NCI-H226 (cell line): ENCODE results near the gene ANKLE2.
"Not testable (repeated sequence)": the region's sequence is repeated elsewhere in the genome, so short reads cannot be mapped to it uniquely, and the experiment has no call there.

ENCODE experiments used
- DNase-seq: peaks from one replicate; pipeline ENCODE4 v3.0.0-alpha.2; 2015

The ANKLE2 gene

GRCh38 chr12:132761032-132761920 lies at the start of gene ANKLE2:
ANKLE2 (minus strand) TSS chr12:132761832; CDS start chr12:132761798, 34 bp downstream.
- DNase-seq: peak; percentile 53

GRCh38 chr12:132809391-132809790 lies 47.8 kb upstream of the ANKLE2 start:
- not testable (repeated sequence) for DNase-seq

DNA sequence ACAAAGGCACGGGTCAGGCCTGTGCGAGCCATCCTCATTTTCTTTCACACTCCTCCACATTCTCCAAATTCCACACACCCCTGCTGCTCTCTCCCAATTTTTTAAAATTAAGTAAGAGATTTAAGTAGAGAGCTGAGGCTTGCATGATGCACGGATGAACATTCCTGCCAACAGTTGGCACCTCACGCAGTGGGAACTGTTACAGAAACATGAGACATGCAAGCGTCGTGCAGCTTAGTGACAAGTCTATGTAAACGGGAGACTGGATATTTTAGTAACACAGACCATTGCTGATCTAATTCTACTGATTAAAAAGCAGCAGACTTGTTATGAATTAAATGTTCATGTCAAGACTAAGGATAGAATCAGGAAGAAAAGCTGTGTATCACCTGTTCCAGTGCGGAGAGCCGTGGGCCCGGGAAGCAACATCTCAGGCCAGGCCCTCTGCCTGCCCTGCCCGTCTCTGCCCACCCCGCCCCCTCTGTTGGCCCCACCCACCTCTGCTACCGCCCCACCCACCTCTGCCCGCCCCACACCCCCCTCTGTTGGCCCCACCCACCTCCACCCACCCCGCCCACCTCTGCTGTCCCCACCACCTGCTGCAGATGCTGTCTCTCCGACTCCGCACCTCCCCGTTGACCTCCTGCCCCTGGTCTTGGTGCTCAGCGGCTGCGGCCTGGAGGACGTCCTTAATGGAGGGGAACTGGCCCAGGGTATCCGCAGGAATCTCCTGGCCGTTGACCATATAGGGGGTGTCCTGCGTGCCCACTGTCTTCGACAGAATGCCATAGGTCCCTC lies 45.9 kb upstream of the ANKLE2 start:
- DNase-seq: no peak

DNA sequence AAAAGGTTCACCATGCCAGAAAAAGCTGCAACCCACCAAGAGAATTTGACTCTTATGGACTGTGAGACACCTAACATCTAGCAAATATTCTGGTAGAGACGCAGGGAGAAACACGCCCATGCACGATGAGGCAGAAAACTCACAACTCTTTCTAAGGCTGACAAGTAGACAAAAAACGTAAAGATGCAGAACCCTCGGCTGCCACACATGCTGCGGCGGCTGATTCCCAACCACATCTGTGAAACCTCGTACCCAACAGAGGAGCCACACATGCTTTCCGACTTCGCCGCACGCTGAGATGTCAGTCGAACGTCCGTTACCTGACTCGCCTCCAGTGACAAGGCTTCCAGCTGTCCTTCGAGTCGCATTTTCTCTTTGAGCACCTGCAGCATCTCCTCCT lies 45.2 kb upstream of the ANKLE2 start:
- no peak for DNase-seq

- DNase-seq: peak; percentile 84
Measured at GRCh38 chr12:132804426-132804861, 42.8 kb upstream of the ANKLE2 start.

GRCh38 chr12:132803888-132804287 lies 42.3 kb upstream of the ANKLE2 start:
- DNase-seq: no peak

DNA sequence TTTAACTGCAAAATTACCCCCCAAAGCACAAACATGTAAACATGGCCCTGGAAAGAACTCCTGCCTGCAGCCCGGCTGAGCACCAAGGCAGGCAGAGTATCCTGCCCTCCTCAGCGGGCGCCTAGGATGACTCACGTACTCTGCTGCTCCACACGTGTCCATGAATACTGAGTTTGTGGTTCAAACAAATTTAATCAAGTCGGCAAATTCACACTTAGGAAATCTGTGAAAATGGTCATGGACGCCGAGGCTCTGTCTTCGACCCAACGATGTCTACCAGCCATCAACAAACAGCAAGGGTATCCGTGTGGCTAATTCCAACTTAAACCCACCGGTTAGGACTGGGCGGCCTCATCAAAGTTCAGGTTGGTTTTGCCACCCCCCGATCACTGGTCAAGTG lies 41.5 kb upstream of the ANKLE2 start:
- no peak for DNase-seq

DNA sequence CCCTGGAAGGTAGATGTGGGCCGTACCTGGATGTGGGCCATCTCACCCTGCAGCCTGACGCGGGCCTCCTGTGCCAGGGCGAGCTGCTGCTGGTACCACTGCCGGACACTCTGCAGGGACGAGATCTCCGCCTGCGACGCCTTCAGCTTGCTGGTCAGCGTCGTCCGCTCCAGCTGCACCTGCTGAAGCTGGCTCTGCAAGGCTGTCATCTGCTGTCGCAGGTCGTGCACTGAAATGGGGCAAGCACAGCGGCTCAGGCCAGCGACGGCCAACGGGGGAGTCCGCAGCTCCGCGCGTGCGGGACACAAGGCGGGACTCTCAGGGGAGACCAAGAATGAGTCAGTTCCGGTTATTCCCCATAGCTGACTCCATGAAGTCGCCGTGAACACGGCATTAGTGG lies 40.1 kb upstream of the ANKLE2 start:
- no peak for DNase-seq

DNA sequence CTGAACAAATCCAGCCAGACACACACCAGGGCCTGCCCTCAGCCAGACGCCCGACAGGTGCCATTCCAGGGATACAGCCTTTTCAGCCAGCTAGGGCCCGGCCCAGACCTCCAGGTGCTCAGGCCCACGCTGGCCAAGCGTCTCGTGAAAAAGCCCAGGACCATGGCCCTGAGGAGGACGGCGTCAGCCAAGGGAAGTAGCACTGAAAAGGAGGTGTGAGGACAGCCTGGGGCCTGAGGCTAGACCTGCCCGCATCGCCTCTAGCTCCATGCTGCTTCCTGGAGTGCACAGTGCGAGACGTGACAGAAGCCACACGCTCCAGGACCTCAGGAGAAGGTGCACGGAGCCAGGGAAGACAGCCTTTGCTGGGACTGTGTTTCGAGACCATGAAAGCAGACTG lies 37.2 kb upstream of the ANKLE2 start:
- DNase-seq: no peak

DNA sequence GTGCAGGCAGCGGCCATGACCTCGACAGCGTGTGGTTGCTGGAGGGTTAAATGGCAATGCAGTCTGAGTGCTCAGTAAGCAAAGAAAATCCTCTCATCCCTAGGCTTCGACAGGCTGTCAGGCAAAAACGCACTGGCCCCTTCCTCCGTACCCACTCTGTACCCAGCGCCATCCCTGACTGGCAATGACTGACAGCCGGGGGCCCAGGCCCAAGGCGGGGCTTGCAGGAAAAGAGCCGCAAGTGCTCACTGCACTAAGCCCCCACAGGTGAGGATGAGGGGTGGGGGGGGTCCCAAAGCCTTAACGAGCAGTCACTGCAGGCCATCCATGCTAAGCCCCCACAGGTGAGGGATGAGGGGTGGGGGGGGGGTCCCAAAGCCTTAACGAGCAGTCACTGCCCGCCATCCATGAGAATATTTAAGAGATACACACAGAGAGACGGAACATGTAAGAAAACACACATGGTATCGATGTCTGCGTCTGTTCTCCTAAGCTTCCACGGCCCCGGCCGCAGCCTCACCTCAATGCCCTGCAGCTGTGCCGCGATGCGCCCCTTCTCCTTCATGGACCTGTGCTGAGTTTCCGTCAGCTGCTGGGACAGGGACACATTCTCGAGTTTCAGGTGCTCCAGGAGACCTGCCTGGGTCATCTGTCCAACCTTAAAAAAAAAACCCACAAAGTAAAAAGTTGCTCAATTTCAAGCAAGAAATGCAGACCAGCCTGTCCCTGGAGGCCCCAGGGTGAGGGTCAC lies 36.4 kb upstream of the ANKLE2 start:
- no peak for DNase-seq

DNA sequence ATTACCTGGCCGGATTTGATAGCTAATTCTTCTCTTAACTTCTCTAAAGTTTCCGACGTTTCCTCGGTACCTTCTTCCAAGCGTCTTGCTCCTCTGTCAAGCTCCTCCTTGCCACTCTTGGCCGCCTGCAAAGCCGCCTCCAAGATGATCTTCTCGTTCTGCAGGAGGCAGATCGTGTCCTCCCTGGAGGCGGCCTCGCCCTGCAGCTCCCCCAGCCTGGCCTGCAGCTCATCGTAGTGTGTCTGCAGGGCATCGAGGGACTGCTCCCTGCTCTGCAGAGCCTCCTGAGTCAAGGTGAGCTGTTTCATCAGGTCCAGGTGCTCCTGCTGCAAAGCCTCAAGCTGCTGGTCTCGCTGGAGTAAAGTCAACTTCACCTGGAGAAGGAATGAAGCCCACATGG lies 34.2 kb upstream of the ANKLE2 start:
- DNase-seq: no peak

DNA sequence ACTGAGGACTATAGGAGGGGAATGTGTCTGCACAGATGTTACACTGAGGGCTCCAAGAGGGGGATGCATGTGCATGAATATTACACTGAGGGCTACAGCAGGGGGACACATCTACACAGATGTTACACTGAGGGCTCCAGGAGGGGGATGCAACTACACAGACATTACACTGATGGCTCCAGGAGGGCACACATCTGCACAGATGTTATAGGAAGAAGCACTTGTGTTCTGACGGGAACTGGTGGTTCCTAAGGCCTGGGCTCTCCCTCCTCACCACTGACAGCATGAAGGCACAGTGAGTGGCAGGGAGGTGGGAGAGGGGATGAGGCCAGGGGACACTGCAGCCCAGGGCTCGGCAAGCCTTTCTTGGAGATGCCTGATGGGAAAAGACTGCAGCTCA lies 30.3 kb upstream of the ANKLE2 start:
- not testable (repeated sequence) for DNase-seq

GRCh38 chr12:132789099-132789471 lies 27.5 kb upstream of the ANKLE2 start:
- no peak for DNase-seq

- no peak for DNase-seq
Measured at GRCh38 chr12:132788375-132789098, 26.9 kb upstream of the ANKLE2 start.

DNA sequence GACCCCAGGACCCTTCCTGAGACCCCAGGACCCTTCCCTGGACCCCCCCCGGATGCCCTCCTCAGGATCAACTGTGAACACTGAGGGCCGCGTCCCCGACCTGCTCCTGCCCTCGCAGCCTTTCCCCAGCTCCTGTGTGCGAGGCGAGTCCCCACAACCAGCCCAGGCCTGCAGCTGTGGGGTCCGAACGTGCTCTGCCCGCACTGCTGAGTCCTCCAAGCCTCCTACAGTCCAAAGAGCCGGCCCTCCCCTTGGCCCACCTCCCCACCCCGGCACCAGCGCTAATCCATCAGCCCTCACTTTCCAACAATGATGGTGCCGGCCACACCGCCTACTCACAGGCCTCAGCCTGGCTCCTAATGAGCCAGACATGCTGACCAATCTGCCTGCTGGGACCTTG lies 26.2 kb upstream of the ANKLE2 start:
- DNase-seq: no peak

- no peak for DNase-seq
Measured at GRCh38 chr12:132786192-132786591, 24.6 kb upstream of the ANKLE2 start.

- DNase-seq: no peak
Measured at GRCh38 chr12:132784580-132784979, 22.9 kb upstream of the ANKLE2 start.

DNA sequence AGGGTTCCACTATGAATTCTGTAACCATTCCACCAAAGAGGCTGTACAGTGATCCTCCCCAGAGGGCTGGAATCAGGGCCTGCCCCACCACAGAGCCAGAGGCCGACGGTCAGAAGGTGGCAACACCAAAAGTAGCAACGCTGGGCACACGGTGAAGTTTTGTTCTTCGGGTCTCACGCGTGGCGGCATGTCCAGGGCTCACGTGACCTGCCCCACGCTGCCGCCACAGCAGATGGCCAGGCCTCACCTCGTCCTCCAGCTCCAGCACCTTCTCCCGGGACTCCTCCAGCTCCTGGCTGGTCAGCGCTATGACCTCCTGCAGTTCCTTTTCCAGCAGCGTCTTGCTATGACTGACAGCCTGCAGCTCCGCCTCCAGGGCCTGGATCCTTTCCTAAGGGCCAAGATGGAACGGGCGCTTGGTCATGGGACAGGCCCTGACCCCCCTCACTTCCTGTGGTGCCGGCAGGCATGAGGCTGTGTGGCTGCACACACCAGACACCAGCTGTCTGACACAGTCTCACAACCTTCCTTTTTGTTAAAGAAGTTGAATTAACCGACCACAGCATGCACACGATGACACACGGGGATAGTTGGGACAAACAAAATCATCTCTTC lies 22.4 kb upstream of the ANKLE2 start:
- no peak for DNase-seq

- DNase-seq: no peak
Measured at GRCh38 chr12:132781938-132782337, 20.3 kb upstream of the ANKLE2 start.

DNA sequence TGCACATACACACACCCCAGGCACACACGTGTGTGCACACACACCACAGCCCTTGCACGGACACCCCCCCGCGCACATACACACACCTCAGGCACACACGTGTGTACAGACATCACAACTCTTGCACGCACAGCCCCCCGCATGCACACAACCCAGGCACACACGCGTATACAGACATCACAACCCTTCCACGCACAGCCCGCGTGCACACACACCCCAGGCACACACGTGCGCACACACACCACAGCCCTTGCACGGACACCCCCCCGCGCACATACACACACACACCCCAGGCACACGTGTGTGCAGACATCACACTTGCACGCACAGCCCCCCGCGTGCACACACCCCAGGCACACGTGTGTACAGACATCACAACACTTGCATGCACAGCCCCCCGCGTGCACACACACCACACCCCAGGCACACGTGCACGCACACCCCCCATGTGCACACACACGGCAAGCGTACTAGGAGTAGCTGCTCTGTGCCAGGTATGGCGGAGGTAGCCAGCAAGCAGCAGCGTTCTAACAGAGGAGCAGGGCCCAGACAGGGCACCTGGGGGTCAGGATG lies 18.2 kb upstream of the ANKLE2 start:
- no peak for DNase-seq

DNA sequence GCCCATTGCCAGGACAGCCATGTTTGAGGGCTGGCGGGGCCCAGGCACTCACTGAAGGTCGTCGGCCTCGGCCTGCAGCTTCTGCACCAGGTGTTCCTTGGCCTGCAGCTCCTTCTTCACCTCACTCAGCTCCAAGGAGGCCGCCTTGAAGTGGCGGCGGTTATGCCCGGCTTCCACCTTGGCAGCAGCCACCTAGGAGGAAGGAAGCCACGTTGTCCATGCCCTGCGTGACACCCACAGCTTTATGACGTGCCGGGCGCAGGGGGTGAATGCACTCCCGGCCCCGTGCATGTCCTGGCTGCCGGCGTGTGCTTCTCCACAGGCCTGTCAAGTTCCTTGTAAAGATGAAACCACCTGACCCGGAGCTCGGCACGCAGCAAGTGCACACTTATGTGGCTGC lies 16.0 kb upstream of the ANKLE2 start:
- no peak for DNase-seq
